DMS114 treated with DMSO at 0.1 percent for 48 hours (cell line): Measurements from ENCODE around the gene AOPEP.

ENCODE experiments used
- DNase-seq: peaks from one replicate; lab custom pipeline; 2025; ENCODE audit not compliant: unreplicated experiment; lab: John Stamatoyannopoulos, UW

The AOPEP gene

DNA sequence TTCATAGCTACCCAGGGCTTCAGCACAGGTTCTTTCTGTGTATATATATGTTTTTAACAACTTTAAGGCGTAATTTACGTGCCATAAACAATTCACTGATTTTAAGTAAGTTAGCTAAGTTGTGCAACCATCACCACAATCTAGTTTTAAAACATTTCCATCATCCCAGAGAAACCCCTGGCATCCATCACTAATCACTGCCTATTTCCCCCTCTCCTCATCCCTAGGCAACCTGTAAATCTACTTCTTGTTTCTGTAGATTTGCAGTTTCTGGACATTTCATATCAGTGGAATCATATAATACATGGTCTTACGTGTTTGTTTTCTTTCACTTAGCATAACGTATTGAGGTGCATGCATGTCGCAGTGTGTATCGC, 299.6 kb downstream of the AOPEP start:
- DNase-seq: no peak

- DNase-seq: no peak
Observed at GRCh38 chr9:95027914-95028852, 301.7 kb downstream of the AOPEP start.

DNA sequence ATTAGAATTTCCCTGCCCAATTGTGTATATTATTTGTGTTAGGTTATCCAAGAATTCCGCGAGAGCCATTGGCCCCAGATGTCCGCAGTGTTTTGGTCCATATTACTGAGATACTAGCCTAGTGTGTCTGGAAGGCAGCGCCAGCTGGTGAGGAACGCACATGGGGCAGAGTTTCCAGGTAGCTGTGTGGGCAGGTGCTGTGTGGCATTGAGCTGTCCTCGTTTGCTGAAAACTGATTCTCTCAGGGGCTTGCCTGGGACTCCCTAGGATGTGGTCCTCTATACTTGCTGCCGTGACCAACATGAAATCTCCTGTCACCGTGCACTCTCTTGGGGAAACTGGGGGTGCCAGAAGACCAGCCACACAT, 302.3 kb downstream of the AOPEP start:
- DNase-seq: no peak

DNA sequence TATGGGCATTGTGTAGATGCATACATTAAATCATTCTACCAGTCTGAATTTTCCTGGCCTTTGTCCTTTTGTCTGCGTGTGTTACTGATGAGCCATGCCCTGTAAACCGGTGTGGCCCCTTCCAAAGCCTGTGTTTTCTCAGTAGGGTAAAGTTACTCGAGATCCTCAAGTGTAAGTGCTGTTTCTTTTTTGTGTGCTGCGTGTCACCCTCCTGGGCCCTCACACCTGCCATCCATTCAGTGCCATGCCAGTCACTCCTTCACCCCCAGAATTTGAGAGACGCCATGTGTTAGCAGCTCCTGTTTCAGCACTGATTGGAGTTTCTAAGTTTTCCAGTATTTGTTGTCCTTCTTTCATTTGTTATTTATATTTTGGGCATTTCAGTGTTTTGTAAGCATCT, 302.8 kb downstream of the AOPEP start:
- no peak for DNase-seq

- no peak for DNase-seq
Observed at GRCh38 chr9:95029720-95030119, 303.2 kb downstream of the AOPEP start.

DNA sequence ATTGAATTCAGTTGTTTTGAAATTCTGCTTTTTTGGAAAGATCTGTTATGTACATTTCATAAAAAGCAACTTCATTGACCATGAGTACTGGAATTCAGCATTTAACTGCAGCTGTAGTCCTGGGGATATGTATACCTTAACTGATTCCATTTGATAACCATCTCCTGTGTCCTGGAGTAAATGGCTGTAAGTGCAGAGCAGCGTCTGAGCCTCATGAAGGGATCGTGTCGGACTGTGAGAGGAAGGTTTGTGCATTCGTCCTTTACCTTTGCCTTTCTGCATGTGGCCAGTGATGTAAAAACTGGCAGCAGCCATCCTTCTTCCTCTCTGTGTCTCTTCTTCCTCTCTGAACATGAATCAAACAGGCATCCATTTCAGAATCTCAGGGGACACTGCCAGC, 303.8 kb downstream of the AOPEP start:
- DNase-seq: no peak

- no peak for DNase-seq
Observed at GRCh38 chr9:95030920-95031642, 304.6 kb downstream of the AOPEP start.

GRCh38 chr9:95031711-95032461, 305.4 kb downstream of the AOPEP start:
- DNase-seq: no peak

DNA sequence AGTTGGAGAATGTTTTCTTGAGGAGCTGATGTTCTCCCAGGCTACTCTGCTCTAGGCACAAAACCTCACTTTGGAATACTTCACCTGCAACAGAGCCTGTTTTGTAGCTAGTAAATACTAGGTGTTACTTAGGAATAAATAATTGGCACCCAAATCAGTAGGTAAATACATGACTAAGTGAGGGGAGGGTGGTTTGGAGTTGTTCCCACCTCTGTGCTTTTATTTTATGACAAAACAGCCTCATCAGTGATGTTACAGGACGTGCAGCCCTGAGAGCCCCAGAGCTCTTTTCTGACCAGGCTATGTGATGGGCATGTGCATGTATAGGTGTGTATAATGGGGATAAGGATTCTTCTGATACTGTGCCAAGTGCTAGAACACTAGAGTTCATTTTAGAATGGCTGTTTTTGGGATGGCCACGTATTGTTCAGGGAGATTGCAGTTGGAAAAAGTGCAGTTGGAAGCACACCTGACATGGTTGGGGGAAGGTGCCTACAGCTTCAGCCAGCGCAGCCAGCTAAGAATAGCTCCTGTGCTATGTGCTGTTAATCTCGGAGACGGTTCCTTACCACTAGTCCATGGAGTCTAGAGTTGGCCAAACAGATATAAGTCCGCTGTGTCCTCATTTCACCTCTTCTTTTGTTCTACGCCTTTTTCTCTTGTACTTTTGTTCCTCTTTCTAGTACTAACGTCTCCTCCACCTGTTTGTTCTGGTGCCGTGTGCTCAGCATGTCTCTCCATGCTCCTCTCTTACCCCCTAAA, 306.3 kb downstream of the AOPEP start:
- DNase-seq: no peak

DNA sequence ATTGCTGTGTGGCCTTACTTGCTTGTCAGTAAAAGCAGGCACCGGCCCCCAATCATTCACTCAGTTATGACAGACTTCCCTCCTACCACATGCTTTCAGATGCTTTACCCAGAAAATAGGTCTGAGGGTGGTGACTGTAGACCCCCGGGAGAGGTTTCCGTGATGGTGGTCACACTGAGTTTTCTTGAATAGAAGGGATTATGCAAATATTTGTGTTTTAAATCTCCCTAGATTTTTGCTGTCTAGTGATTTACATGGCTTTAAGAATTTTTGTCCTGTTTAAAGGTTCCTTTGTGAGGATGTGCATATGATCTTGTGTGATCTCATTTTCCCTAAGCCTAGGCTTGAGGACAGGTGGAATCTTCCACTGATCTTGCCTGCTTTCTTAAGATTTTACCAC, 309.3 kb downstream of the AOPEP start:
- no peak for DNase-seq

DNA sequence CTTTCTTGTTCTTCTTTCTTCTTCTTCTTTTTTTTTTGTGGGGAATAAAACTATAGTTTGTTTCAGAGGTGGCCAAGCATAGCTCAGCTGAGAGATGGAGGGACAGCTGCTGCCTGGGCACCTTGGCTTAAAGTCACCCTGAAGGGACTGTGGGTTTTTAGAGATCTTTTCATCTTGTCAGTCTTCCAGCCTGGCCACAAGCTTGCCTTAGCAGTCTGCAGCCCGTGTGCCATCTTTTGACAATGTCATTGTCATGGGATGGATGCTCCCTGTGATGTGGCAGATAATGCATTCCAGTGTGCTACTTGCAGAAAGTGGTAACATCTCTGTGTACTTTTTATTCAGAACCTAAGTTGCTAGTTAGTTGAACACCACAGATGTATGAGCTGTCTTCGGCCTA, 310.2 kb downstream of the AOPEP start:
- DNase-seq: no peak

- DNase-seq: no peak
Observed at GRCh38 chr9:95037789-95038521, 311.5 kb downstream of the AOPEP start.

- DNase-seq: no peak
Observed at GRCh38 chr9:95038666-95039065, 312.2 kb downstream of the AOPEP start.

GRCh38 chr9:95040106-95040505, 313.6 kb downstream of the AOPEP start:
- DNase-seq: no peak

- no peak for DNase-seq
Observed at GRCh38 chr9:95043826-95044225, 317.3 kb downstream of the AOPEP start.

DNA sequence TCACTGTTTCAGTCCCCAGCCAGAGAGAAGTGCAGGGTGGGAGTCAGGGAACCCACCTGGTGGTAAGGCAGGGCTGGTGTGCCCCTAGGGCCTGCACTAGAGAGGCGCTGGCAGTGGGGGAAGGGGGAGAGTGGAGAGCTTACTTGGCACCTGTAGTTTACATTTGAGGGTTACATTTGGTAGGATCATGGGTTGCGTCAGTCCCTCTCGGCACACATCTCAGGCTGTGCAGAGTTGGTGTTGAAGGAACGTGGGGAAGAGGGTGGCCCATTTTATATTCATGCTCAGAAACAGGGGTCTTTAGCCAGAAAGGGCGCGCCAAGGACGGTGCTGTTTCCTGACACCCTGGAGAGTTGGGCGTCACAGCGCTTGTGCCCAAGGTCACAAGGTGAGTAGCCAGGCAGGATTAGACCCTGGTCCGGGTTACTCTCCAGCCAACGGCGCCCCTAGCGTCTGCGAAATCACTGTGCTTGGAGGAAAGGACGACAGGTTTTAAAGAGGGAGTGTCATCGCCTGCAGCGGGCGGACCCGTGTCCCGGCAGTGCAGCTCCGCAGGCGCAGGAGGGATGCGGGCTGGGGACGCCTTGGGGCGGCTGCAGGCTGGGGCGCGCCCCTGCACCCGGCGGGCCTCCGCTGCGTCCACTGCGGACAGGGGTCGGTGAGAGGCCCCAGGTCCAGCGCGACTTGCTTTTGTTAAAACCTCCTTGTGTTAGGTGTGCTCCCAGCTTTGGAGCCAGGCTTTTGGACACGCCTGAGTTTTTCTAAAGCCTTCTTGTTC, 318.4 kb downstream of the AOPEP start:
- no peak for DNase-seq

- DNase-seq: no peak
Observed at GRCh38 chr9:95045751-95046150, 319.3 kb downstream of the AOPEP start.

DNA sequence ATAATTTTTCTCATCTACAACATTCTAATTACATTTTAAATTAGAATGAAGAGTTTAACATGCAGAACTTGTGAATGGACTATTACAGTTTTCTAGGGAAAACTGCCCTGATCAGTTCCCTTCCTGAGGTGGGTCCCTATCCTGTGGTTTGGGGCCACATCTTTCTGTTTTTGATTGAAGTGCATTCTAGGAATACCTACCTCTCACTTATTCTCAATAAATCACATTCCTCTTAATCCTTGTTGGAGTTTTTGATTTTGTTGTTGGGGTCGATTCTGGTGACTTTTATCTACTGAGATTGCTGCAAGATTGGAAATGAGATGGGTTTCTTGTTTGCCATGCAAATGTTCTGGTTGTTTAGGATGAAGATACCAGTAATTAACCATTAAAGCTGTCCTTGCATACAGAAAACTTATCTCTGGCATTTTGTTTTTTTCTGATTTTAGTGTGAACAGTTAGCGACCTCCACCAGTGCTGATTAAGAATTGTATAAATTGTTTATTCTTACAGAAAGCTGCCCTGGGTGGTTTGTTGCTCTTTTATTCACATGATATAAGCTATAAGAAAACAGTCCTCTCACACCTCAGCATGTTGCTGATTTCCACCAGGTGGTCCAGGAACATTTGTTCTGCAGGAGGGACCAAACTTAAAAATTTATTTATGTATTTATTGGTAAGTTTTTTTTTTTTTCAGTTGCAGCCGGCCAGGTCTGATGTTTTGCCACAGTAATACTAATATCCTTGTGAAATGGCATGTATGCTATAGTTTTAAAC, 321.1 kb downstream of the AOPEP start:
- DNase-seq: no peak
